ENCODE results near the gene ZNF397.

ZNF397 gene

GRCh38 chr18:35267809-35268208 lies 27.0 kb downstream of the ZNF397 start:
- H3K4me3 ChIP-seq (ENCODE audit: low read length), result no peak overlapping the region

DNA sequence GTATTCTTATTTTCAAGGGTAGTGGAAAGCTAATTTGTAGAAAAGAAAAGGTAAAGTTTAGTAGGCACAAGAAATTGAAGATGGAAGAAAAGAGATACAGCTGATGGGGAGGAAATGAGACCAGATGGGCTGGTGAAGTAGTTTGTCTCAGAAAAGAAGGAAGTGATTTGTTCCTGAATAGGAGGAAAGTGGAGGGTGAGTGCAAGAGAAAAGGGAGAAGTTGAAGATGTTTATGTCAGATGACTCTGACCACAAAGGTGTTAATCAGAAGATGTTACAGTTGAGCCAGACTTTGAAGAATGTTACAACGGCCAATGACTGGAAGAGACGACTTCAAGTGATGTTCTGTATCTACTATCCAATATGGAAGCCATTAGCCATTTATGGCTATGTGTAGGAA lies 28.0 kb downstream of the ZNF397 start:
- TF ChIP-seq, protein P1, sequence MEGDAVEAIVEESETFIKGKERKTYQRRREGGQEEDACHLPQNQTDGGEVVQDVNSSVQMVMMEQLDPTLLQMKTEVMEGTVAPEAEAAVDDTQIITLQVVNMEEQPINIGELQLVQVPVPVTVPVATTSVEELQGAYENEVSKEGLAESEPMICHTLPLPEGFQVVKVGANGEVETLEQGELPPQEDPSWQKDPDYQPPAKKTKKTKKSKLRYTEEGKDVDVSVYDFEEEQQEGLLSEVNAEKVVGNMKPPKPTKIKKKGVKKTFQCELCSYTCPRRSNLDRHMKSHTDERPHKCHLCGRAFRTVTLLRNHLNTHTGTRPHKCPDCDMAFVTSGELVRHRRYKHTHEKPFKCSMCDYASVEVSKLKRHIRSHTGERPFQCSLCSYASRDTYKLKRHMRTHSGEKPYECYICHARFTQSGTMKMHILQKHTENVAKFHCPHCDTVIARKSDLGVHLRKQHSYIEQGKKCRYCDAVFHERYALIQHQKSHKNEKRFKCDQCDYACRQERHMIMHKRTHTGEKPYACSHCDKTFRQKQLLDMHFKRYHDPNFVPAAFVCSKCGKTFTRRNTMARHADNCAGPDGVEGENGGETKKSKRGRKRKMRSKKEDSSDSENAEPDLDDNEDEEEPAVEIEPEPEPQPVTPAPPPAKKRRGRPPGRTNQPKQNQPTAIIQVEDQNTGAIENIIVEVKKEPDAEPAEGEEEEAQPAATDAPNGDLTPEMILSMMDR (IDR thresholded peaks at IDR 0.05; ENCODE audit: low read depth, low read length), result no peak
- TF ChIP-seq EZH2phosphoT487 (IDR thresholded peaks at IDR 0.05; ENCODE audit: low read depth), result no peak
- no peak overlapping the region for H3K4me3 ChIP-seq (ENCODE audit: low read length)
- no peak overlapping the region; the same call in 1 of the 2 replicates for H3K27ac ChIP-seq (ENCODE audit: low read length)
- no peak overlapping the region for H3K9ac ChIP-seq (ENCODE audit: low read length)
- peaks cover 8% of the 10 kb centered on the region for H3K4me1 ChIP-seq (ENCODE audit: low read length)
- peaks cover 41% of the 10 kb centered on the region for H3K36me3 ChIP-seq (replicated peaks; ENCODE audit: low read depth, low read length)
- no peak overlapping the region for H2AFZ ChIP-seq (ENCODE audit: low read depth, low read length)
- no peak overlapping the region for H3K4me2 ChIP-seq (ENCODE audit: low read length)
- no peaks in the 10 kb centered on the region for H3K79me2 ChIP-seq (ENCODE audit: low read length)
- H4K20me1 ChIP-seq (ENCODE audit: insufficient read depth, low read length), result no peaks in the 10 kb centered on the region
- H3K27me3 ChIP-seq (ENCODE audit: low read depth, low read length), result no peaks in the 10 kb centered on the region
- H3K9me3 ChIP-seq (ENCODE audit: insufficient read depth, low read length), result peaks cover 15% of the 10 kb centered on the region; the same call in 1 of the 2 replicates

More at GRCh38 chr18:35267809-35268208, 27.0 kb downstream of the ZNF397 start:
- peaks cover 8% of the 10 kb centered on the region for H3K4me1 ChIP-seq (ENCODE audit: low read length)
- peaks cover 15% of the 10 kb centered on the region; the same call in 1 of the 2 replicates for H3K9me3 ChIP-seq (ENCODE audit: insufficient read depth, low read length)
- H3K9ac ChIP-seq (ENCODE audit: low read length), result no peak overlapping the region
- H3K27me3 ChIP-seq (ENCODE audit: low read depth, low read length), result no peaks in the 10 kb centered on the region
- H4K20me1 ChIP-seq (ENCODE audit: insufficient read depth, low read length), result no peaks in the 10 kb centered on the region
- no peak overlapping the region for H3K27ac ChIP-seq (ENCODE audit: low read length)
- H3K36me3 ChIP-seq (replicated peaks; ENCODE audit: low read depth, low read length), result peaks cover 46% of the 10 kb centered on the region
- TF ChIP-seq EZH2phosphoT487 (IDR thresholded peaks at IDR 0.05; ENCODE audit: low read depth), result no peak
- TF ChIP-seq, protein P1 (IDR thresholded peaks at IDR 0.05; ENCODE audit: low read depth, low read length), result no peak
- no peaks in the 10 kb centered on the region for H3K79me2 ChIP-seq (ENCODE audit: low read length)
- no peak overlapping the region for H2AFZ ChIP-seq (ENCODE audit: low read depth, low read length)
- no peak overlapping the region for H3K4me2 ChIP-seq (ENCODE audit: low read length)

DNA sequence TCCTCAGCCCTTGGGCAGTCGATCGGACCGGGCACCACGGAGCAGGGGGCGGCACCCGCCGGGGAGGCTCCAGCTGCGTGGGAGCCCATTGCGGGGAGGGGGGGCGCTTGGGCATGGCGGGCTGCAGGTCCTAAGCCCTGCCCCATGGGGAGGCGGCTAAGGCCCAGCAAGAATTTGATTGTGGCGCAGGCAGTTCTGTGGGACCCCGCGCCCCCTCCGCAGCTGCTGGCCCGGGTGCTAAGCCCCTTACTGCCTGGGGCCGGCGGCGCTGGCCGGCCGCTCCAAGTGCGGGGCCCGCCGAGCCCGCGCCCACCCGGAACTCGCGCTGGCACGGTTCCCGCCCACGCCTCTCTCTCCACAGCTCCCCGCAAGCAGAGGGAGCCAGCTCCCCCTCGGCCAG lies 30.8 kb downstream of the ZNF397 start:
- no peak for TF ChIP-seq EZH2phosphoT487 (IDR thresholded peaks at IDR 0.05; ENCODE audit: low read depth)
- TF ChIP-seq, protein P1 (IDR thresholded peaks at IDR 0.05; ENCODE audit: low read depth, low read length), result no peak
- Histone ChIP-seq H3K27me3 (ENCODE audit: low read depth, low read length) (no peaks in the 10 kb centered on the region), H3K4me3 (ENCODE audit: low read length) (no peak overlapping the region)

DNA sequence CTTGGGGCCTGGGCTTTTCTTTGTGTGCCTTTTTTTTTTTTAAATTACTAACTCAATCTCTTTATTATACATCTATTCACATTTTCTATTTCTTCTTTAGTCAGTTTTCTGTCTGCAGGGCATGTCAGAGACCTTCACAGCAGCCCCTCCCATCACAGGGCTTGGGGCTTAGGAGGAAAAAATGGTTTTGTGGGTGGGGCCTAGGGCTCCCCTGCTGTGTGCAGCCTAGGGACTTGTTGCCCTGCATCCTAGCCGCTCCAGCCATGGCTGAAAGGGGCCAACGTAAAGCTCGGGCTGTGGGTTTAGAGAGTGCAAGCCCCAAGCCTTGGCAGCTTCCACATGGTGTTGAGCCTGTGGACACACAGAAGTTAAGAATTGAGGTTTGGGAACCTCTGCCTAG lies 35.4 kb downstream of the ZNF397 start:
- TF ChIP-seq, protein P1 (IDR thresholded peaks at IDR 0.05; ENCODE audit: low read depth, low read length), result no peak
- no peak for TF ChIP-seq EZH2phosphoT487 (IDR thresholded peaks at IDR 0.05; ENCODE audit: low read depth)
- Histone ChIP-seq H3K9me3 (ENCODE audit: insufficient read depth, low read length) (peaks cover 22% of the 10 kb centered on the region; the same call in 1 of the 2 replicates), H3K36me3 (replicated peaks; ENCODE audit: low read depth, low read length) (peaks cover 40% of the 10 kb centered on the region), H3K4me2 (ENCODE audit: low read length) (no peak overlapping the region), H3K79me2 (ENCODE audit: low read length) (no peaks in the 10 kb centered on the region), H3K27ac (ENCODE audit: low read length) (no peak overlapping the region), H3K27me3 (ENCODE audit: low read depth, low read length) (no peaks in the 10 kb centered on the region), H3K4me1 (ENCODE audit: low read length) (no peaks in the 10 kb centered on the region), H4K20me1 (ENCODE audit: insufficient read depth, low read length) (no peaks in the 10 kb centered on the region), H3K4me3 (ENCODE audit: low read length) (no peak overlapping the region), H3K9ac (ENCODE audit: low read length) (no peak overlapping the region), H2AFZ (ENCODE audit: low read depth, low read length) (no peak overlapping the region)

More for the DNA sequence above, 30.8 kb downstream of the ZNF397 start:
- Histone ChIP-seq H3K79me2 (ENCODE audit: low read length) (no peaks in the 10 kb centered on the region), H3K4me1 (ENCODE audit: low read length) (peaks cover 8% of the 10 kb centered on the region), H3K4me2 (ENCODE audit: low read length) (no peak overlapping the region), H3K27ac (ENCODE audit: low read length) (no peak overlapping the region), H3K9ac (ENCODE audit: low read length) (no peak overlapping the region), H3K9me3 (ENCODE audit: insufficient read depth, low read length) (peaks cover 19% of the 10 kb centered on the region; the same call in 1 of the 2 replicates), H2AFZ (ENCODE audit: low read depth, low read length) (no peak overlapping the region), H3K36me3 (replicated peaks; ENCODE audit: low read depth, low read length) (peaks cover 28% of the 10 kb centered on the region), H4K20me1 (ENCODE audit: insufficient read depth, low read length) (no peaks in the 10 kb centered on the region)
